ENCODE data around the gene TNFSF15. TPM values are rescaled to one million over a fixed set of nuclear protein-coding genes. Genes with fewer than 3 reads are reported as not detected.

Gene TNFSF15
- total RNA-seq, 1 experiment from 2014 or later, result 0.03 TPM

DNA sequence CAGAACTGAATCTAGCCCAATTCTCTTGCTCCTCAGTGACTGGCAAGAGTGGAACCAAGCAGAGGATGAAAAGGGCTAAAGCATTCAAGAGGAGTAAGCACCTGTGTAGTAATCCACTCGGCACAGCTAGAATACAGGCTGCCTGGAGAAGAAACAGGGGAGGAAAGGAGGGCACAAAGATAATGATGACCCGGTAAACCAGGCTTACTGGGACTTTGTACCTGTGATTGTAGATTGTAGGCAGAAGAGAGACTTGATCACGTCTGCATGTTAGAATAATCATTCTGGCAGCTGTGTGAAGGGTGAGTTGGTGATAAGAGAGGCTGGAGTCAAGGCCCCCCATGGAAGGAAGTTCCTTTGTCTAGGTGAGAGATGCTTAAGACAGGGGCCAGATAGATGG is 20.6 kb upstream of the TNFSF15 start:
- BruUV-seq (replicated peaks), result no TSS peak
- Histone ChIP-seq H3K4me3 (ENCODE audit: low read depth in 2 of 2, low read length in 2 of 2) (no peak overlapping the region), H3K27me3 (ENCODE audit: control insufficient read depth, insufficient read depth, low read length) (no peaks in the 10 kb centered on the region), H3K27ac (ENCODE audit: low read length) (no peak overlapping the region), H3K9me3 (ENCODE audit: control insufficient read depth, insufficient read depth, low read depth, low read length) (no peaks in the 10 kb centered on the region), H3K4me1 (ENCODE audit: control insufficient read depth, insufficient read depth, low read length) (no peaks in the 10 kb centered on the region), H3K36me3 (ENCODE audit: control insufficient read depth, insufficient read depth, low read length) (no peaks in the 10 kb centered on the region)
- no peak for DNase-seq (ENCODE audit: low read depth, low spot score)
- ChIA-PET POLR2A (no interaction called here), CTCF (no interaction called here)
- no peak for ATAC-seq
- TF ChIP-seq TCF7L2 (IDR thresholded peaks at IDR 0.05; ENCODE audit: low read depth, low read length) (no peak), SIN3A (IDR thresholded peaks at IDR 0.05; ENCODE audit: borderline replicate concordance, insufficient read depth, low read depth, low read length) (no peak), POLR2AphosphoS5 (IDR thresholded peaks at IDR 0.05; ENCODE audit: low read depth, low read length) (no peak)
- TF ChIP-seq, protein P1, sequence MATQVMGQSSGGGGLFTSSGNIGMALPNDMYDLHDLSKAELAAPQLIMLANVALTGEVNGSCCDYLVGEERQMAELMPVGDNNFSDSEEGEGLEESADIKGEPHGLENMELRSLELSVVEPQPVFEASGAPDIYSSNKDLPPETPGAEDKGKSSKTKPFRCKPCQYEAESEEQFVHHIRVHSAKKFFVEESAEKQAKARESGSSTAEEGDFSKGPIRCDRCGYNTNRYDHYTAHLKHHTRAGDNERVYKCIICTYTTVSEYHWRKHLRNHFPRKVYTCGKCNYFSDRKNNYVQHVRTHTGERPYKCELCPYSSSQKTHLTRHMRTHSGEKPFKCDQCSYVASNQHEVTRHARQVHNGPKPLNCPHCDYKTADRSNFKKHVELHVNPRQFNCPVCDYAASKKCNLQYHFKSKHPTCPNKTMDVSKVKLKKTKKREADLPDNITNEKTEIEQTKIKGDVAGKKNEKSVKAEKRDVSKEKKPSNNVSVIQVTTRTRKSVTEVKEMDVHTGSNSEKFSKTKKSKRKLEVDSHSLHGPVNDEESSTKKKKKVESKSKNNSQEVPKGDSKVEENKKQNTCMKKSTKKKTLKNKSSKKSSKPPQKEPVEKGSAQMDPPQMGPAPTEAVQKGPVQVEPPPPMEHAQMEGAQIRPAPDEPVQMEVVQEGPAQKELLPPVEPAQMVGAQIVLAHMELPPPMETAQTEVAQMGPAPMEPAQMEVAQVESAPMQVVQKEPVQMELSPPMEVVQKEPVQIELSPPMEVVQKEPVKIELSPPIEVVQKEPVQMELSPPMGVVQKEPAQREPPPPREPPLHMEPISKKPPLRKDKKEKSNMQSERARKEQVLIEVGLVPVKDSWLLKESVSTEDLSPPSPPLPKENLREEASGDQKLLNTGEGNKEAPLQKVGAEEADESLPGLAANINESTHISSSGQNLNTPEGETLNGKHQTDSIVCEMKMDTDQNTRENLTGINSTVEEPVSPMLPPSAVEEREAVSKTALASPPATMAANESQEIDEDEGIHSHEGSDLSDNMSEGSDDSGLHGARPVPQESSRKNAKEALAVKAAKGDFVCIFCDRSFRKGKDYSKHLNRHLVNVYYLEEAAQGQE (IDR thresholded peaks at IDR 0.05; ENCODE audit: insufficient read depth in 1 of 2, low read depth in 2 of 2, low read length in 1 of 2), result no peak
- TF ChIP-seq, protein P2, sequence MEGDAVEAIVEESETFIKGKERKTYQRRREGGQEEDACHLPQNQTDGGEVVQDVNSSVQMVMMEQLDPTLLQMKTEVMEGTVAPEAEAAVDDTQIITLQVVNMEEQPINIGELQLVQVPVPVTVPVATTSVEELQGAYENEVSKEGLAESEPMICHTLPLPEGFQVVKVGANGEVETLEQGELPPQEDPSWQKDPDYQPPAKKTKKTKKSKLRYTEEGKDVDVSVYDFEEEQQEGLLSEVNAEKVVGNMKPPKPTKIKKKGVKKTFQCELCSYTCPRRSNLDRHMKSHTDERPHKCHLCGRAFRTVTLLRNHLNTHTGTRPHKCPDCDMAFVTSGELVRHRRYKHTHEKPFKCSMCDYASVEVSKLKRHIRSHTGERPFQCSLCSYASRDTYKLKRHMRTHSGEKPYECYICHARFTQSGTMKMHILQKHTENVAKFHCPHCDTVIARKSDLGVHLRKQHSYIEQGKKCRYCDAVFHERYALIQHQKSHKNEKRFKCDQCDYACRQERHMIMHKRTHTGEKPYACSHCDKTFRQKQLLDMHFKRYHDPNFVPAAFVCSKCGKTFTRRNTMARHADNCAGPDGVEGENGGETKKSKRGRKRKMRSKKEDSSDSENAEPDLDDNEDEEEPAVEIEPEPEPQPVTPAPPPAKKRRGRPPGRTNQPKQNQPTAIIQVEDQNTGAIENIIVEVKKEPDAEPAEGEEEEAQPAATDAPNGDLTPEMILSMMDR (IDR thresholded peaks at IDR 0.05), result no peak
- intact Hi-C loops (cut with micrococcal nuclease; ENCODE audit: unreplicated experiment), result no loop called here
- in situ Hi-C loops (cut with HindIII; ENCODE audit: low pct_unique_long_range_greater_than_20kb, low sequenced_read_pairs), result no loop called here

DNA sequence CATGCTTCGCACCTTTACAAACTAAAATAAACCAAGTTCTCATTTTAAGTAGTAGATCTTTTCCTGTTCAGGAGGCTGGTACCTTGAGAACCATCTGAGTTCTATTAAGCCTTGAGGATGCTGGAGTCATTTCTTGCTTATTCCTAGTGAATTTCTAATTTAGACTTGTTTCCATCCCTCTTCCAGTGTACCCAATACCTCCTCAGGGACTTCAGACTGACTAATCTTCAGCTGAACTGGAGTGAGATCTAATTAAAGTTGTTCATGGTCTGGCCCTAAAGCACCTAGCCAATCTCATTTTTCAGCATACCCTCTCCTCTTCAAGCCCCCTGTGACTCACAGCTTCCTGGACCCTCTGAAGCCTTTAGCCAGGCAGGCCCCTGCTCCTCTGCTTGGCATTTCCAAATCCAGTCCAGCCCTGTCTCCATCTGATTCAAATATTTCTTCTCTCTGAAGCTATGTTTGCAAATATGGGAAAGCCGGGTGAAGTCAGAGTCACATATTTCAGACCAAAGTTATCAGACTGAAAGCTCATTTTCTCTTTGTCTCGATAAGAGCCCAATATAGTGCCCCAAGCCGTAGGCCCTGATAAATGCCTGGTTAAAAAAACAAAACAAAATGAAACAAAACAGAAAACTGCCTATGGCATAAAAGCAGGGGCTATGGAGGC is 19.4 kb upstream of the TNFSF15 start:
- DNase-seq (ENCODE audit: low read depth, low spot score), result no peak
- Histone ChIP-seq H3K4me3 (ENCODE audit: low read depth in 2 of 2, low read length in 2 of 2) (no peak overlapping the region), H3K27me3 (ENCODE audit: control insufficient read depth, insufficient read depth, low read length) (no peaks in the 10 kb centered on the region), H3K4me1 (ENCODE audit: control insufficient read depth, insufficient read depth, low read length) (no peaks in the 10 kb centered on the region), H3K9me3 (ENCODE audit: control insufficient read depth, insufficient read depth, low read depth, low read length) (no peaks in the 10 kb centered on the region), H3K27ac (ENCODE audit: low read length) (no peak overlapping the region), H3K36me3 (ENCODE audit: control insufficient read depth, insufficient read depth, low read length) (no peaks in the 10 kb centered on the region)
- in situ Hi-C loops (cut with HindIII; ENCODE audit: low pct_unique_long_range_greater_than_20kb, low sequenced_read_pairs) (no loop called here), intact Hi-C loops (cut with micrococcal nuclease; ENCODE audit: unreplicated experiment) (no loop called here)
- ChIA-PET POLR2A (no interaction called here), CTCF (no interaction called here)
- no peak for ATAC-seq
- TF ChIP-seq TCF7L2 (IDR thresholded peaks at IDR 0.05; ENCODE audit: low read depth, low read length) (no peak), SIN3A (IDR thresholded peaks at IDR 0.05; ENCODE audit: borderline replicate concordance, insufficient read depth, low read depth, low read length) (no peak), POLR2AphosphoS5 (IDR thresholded peaks at IDR 0.05; ENCODE audit: low read depth, low read length) (no peak)
- TF ChIP-seq, protein P2 (IDR thresholded peaks at IDR 0.05), result no peak
- TF ChIP-seq, protein P1 (IDR thresholded peaks at IDR 0.05; ENCODE audit: insufficient read depth in 1 of 2, low read depth in 2 of 2, low read length in 1 of 2), result no peak
- no TSS peak for BruUV-seq (replicated peaks)

Data from Panc1 (cell line).